AML-193 (cell line): ENCODE results near the gene FAM53B.
A peak's percentile ranks its signal among the peaks of the same experiment; 100 is the strongest.

Experiments
- DNase-seq, 2 experiments: peaks; one replicate each; lab custom pipeline; 2025; lab: John Stamatoyannopoulos, UW

The FAM53B gene

GRCh38 chr10:124645467-124646095 lies 98.6 kb downstream of the FAM53B start:
- DNase-seq = no peak

DNA sequence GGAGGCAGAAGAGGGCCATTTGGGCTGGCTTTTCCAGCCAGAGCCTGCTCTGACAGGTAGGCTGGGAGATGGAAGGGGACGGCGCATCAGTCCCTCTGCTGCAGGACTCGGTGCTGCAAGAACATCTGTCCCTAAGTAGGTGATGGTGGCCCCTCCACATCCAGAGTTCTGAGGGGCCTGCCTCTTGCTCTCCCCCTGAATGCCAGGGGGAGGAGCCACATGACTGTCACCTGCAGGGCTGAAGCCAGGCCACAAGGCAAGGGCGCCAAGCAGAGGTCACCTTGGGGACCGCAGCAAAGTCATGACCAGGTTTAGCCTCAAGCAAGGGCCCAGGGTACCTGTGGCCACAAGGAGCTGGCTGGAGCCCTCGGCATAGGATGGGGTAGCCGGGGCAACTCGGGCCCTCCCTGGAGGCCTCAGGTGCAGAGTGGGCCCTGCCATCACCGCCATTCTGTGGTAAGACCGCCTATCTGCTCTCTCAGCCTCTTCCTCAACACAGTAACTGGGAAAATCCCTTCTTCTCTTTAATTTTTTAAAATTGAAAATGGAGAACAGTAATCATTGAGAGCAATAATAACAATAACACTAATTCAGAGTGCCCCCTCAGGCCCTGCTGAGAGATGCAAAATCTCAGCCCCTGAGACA lies 99.3 kb downstream of the FAM53B start:
- no peak for DNase-seq

GRCh38 chr10:124644236-124644635 lies 99.9 kb downstream of the FAM53B start:
- DNase-seq = no peak

GRCh38 chr10:124643330-124644009 lies 100.7 kb downstream of the FAM53B start:
- no peak for DNase-seq

GRCh38 chr10:124642088-124642710 lies 102.0 kb downstream of the FAM53B start:
- no peak for DNase-seq

- peak; percentile 78 to 81 for DNase-seq
These were observed 102.7 kb downstream of the FAM53B start for GRCh38 chr10:124641282-124642087.

DNA sequence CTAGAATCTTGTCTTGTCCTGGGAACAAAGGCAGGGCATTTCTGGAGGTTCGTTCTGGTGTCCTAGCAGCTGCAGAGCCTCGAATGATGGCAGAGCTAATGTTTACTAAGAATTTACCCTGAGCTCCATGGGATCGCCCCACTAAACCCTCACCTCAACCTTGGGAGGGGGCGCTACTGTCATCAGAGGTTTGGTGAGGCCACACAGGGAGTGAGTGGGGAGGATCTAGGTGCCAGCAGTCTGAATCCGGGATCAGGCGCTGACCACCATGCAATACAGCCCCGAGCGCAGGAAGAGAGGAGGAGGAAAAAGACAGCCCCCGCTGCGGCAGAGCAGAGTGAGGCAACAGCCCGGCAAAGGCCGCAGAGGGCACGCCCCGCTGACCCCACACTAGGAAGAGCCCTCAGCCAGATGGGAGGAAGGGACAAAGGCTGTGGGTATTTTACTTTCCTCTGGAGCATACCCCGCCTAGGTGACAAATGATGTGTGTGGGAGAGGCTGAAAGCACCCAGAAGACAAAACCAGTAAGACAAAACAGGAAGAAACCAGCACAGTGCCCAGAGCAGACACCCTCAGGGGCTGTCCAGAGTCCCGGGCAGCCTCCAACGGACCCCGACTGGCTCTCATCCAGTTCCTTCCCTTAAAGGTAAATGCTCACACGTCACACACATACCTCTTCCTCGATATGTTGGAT lies 103.5 kb downstream of the FAM53B start:
- DNase-seq = peak; percentile 91 to 93

DNA sequence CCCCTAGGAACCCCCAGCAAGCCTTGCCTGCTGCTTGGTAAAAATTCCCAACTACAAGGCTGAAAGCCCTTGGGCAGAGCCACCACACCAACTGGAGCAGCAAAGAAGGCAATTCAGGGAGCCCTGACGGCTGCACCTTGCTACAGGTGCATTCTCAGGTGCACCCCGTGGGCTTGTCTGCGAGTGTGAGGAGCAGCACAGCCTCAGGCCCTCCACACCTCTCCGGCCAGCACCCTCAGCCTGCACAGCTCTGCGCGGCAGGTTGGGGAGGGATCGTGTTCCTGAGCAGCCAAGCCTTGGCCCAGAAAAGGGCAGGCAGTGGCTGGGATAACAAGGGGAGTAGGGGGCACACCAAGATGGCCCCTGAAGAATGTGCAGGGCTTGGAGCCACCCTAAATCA lies 104.1 kb downstream of the FAM53B start:
- DNase-seq = no peak

GRCh38 chr10:124639646-124640045 lies 104.5 kb downstream of the FAM53B start:
- DNase-seq = no peak

DNA sequence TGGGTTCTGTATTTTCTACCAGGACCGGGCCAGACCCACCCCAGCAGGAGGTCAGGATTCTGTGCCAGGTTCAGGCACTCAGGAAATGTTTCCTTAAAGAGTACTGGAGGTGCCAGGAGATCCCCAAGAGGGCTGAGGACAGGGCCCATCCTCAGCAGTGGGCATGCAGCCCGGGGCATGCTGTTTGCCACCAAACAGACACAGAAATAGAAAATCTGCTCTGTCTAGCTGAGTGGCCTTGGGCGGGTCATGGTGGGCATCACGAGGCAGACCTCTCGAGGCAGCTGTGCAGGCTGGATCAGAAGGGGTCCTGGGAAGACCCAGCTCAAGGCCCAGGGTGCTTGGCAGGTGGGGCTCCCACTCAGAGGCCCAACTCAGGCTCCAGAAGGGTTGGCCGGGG lies 105.0 kb downstream of the FAM53B start:
- no peak for DNase-seq

- no peak for DNase-seq
These were observed 106.4 kb downstream of the FAM53B start for GRCh38 chr10:124637746-124638145.

- no peak for DNase-seq
These were observed 107.0 kb downstream of the FAM53B start for GRCh38 chr10:124637091-124637700.

DNA sequence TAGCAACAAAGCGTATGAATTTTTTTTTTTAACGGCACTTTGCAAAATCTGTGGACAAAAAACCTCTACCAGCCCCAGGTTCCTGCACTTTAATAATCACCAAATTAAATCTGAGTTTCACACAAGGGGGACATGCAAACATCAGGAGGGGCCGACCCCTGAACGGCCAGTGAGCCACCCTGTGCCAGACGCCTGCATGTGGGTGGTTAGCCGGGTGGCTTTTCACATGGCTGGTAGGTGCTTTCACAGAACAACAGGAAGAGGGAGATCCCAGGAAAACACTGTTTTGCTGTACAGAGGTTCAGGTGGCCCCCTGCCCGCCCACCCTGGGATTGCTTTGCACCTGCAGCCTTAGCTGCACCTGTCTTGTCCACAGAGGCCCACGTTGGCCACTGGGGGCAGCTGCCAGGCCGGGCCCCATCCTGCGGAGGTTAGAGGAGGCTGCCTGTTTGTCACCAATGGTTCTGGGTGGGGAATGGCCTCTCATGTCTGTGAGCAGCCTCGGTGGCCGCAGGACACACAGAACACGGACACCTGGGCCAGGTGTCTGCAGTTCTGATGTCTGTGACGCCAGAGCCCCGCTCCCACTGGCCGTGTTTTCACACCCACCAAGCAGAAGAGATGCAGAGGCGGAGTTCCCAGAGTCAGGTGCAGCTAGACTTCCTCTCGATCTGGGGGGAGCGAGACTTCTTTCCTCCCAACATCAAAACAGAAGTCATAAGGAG lies 107.7 kb downstream of the FAM53B start:
- no peak for DNase-seq

DNA sequence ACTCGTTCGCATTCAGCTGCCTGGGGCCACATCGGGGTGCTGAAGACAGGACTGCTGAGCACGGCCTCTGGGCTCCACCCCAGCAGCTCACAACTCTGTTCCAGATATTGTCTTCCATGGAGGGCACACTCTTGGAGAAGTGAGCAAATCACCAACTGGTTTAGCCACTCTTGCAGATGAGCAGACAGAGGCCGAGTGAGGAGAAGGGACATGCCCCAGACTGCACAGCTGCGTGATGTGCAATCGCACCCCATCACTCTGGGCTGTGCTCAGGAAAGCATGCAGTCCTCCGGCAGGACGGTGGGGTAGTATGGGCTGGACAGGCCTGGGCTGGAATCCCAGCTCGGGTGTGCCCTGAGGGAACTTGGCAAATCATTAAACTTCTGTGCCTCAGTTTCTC lies 111.6 kb downstream of the FAM53B start:
- DNase-seq = no peak

DNA sequence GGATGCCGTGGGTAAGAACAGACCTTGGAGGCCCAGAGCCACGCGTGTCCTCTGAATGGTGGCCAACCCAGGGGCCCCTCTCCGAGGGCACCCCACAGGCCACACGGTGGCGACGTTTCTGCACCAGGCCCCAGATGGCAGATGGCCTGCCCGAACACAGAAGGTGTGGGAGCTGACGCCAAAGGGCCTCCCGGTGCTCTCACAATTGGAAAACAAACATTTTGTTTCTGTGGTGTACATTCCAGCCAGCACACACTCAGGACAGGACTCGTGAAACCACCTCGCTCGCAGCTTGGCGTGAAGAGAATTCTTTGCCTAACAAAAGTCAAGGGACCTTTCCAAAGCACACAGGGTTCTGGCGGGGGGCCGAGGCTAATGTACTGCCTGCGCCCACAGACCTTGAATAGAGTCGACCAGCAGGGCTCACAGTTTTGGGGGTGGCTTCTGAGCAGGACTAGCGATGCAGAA lies 112.1 kb downstream of the FAM53B start:
- DNase-seq = no peak

GRCh38 chr10:124630551-124630950 lies 113.6 kb downstream of the FAM53B start:
- no peak for DNase-seq

- DNase-seq = no peak
These were observed 114.3 kb downstream of the FAM53B start for GRCh38 chr10:124629842-124630241.

- DNase-seq = no peak
These were observed 114.8 kb downstream of the FAM53B start for GRCh38 chr10:124629415-124629814.

- DNase-seq = no peak
These were observed 115.5 kb downstream of the FAM53B start for GRCh38 chr10:124628676-124629021.
